HG03045 (cell line): Measurements from ENCODE around the gene GUCY2C.
A peak's percentile ranks its signal among the peaks of the same experiment; 100 is the strongest.

Source experiments
- ATAC-seq: cut with Tn5 transposase; IDR thresholded peaks from one replicate; pipeline ENCODE4 v1.9.1; 2021; ENCODE audit warnings: mild to moderate bottlenecking, moderate library complexity; ENCODE audit not compliant: unreplicated experiment

GUCY2C gene

GRCh38 chr12:14629832-14630710 is 66.3 kb downstream of the GUCY2C start:
- ATAC-seq = peak; percentile 99

DNA sequence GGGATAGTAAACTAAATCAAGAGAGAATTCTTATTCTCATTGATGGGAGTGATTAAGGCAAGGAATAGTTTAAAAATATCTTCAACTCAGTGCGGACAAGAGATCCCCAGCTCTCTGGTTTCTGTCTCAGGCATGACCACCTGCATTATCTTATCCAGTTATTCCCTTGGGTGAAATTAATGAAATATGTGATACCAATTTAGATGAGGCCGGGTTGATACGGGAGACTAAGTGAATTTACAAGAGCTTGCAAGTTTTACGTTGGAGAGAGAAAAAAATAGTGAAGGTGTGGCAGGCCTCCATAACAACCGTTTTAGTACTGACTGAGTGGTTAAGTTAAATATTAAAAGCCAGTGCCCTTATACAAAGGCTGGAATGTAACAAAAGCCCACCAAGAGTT is 67.6 kb downstream of the GUCY2C start:
- no peak for ATAC-seq

GRCh38 chr12:14621826-14622225 is 74.6 kb downstream of the GUCY2C start:
- peak; percentile 79 for ATAC-seq

DNA sequence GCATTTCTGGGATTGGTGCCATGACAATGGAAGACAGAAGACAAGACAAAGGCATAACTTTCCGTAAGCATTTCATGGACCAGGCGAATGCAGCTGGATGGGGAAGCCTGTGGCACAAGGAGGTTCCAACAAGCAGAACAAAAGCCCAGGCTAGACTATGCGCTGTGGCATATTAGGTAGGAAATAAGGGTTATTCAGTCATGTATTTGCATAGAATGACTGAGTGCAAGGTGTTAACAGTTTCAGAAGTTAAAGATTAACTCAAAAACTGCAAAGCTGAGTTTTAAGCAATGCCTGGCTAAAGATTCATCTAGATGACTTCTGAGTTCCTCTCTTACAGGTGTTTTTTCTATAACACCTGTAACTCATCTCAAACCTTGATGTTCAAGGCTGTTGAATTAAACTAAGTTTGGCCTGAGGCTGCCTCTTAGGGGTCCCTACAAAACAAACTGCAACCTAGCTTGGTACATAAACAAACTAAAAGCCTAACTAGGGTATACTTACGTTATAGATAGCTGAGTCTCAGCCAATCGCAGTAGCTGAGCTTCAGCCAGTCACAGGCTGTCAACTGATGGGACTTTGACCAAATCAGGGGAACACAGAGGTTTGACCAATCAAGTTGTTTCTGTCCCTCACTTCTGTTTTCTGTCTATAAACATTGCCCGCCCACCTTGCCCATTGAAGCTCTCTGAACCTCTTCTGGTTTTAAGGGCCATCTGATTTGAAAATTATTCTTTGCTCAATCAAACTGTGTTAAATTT is 76.5 kb downstream of the GUCY2C start:
- peak; percentile 57 for ATAC-seq

DNA sequence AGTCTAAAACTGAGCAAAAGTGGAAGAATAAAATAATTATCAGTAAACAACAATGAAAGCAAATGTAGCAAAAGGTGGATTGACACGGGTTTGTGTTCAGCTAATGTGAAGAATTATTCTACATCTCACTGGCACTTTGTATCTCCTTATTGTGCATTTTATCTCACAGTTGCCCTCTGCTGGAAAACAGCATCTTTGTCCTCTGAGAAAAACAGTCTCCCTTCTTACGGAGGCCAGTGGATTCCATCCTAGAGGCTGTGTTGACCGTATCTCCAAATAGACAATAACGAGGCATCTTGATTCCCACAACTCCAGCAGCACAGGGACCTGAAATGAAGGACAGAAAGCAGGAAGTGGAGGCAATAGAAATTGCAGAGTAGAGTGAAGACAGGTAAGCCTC is 77.4 kb downstream of the GUCY2C start:
- no peak for ATAC-seq

- peak; percentile 34 for ATAC-seq
Observed at GRCh38 chr12:14614704-14615121, 81.7 kb downstream of the GUCY2C start.

- peak; percentile 98 for ATAC-seq
Observed at GRCh38 chr12:14613718-14614117, 82.7 kb downstream of the GUCY2C start.

- ATAC-seq = no peak
Observed at GRCh38 chr12:14612898-14613445, 83.4 kb downstream of the GUCY2C start.

GRCh38 chr12:14612250-14612649 is 84.1 kb downstream of the GUCY2C start:
- ATAC-seq = no peak

GRCh38 chr12:14611640-14612203 is 84.7 kb downstream of the GUCY2C start:
- no peak for ATAC-seq

GRCh38 chr12:14607568-14607967 is 88.8 kb downstream of the GUCY2C start:
- ATAC-seq = no peak

GRCh38 chr12:14605401-14605989 is 90.9 kb downstream of the GUCY2C start:
- no peak for ATAC-seq

GRCh38 chr12:14601692-14602478 is 94.5 kb downstream of the GUCY2C start:
- ATAC-seq = no peak

- no peak for ATAC-seq
Observed at GRCh38 chr12:14597480-14597879, 98.9 kb downstream of the GUCY2C start.

DNA sequence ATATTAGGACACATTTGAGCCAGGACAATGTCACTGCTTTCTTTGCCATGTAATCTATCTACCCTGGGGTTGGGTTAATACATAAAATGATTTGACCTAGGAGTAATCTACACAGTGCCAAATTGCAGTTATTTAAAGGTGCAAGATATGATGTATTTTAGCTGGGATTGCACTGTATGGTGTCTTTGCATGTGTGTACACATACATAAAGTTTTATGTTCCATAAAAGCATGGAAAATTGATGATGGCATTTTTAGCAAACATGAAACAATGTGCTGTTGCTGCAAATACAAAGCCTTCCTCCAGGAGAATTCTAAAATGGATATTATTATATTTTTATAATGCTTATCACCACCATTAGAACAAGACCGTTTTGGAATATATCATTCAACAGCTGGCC is 104.7 kb downstream of the GUCY2C start:
- ATAC-seq = no peak

GRCh38 chr12:14589169-14590004 is 107.0 kb downstream of the GUCY2C start:
- no peak for ATAC-seq

GRCh38 chr12:14588571-14588970 is 107.8 kb downstream of the GUCY2C start:
- ATAC-seq = no peak

DNA sequence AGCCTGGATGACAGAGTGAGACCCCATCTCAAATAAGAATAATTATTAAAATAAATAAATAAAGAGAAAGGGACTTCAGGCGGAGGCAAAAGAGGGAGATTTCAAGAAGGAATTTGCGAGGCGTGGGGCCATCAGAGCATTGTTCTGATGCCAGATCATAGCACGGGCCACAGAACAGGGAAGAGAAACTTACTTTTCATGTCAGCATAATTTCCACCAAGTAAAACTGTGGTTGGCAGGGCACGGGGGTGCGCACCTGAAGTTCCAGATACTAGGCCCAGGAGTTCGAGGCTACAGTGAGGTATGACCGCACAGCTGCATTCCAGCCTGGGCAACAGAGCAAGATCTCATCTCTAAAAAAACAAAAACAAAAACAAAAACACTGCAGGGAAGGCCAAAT is 117.8 kb downstream of the GUCY2C start:
- no peak for ATAC-seq

DNA sequence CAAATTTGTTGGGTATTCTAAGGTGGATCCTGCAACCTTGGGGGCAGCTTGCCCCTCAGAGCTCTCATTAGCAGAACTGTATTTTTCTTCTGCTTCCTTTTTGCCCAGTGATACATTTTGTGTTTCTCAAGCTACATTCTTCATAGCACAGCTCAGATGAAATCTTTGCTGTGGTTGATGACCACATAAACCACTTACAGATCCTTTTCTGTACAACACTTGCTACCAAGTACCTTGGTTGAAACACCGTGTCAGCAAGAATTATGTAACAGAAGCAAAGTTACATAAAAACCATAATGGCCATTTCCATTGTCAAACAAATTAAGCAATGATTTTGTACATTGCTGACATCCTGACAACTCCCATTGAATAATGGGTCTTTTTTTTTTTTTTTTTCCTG is 119.1 kb downstream of the GUCY2C start:
- ATAC-seq = no peak
